Measurements from ENCODE around the gene CCSER2. TPM values are rescaled to one million over a fixed set of nuclear protein-coding genes. Genes with fewer than 3 reads are reported as not detected.
"Not testable (repeated sequence)": the region's sequence is repeated elsewhere in the genome, so short reads cannot be mapped to it uniquely, and the experiment has no call there.

CCSER2 gene
- total RNA-seq, 1 donor from 2014 or later, result 36.6 TPM

DNA sequence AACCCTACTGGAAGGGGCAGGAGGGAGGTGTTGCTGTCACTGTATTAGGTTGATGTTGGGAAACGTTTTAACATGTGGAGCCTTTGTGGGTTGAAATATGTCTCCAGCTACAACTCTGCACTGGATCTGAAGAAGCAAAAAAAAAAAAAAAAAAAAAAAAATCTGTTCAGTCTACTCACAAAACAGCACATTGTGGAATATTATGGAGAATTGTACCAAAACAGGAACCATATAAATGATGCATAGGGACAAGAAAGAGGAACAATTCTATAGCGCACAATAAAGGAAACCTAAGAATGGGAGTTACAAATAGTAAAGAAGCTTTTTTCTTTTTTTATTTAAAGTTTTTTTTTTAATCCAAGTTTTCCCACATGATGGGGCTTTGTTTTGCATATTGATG, 63.8 kb downstream of the CCSER2 start:
- DNase-seq, result no peak

DNA sequence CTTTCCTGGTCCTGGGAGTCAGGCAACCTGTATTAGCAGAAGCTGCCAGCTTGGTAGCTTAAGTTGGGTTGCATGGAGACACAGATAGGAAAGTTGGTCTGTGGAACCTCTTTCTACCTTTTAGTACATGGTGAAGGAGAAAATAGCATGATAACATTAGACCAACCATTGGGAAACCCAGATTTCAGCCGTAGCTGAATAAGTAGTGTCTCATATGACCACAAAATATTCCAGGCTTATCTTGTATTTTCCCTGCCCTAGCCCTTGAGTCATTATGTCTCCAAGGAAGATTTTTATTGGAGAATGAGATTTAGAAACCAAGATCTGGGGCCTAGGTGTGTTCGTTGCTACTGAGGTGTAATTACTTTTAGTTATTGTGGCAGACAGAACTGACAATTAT, 67.2 kb downstream of the CCSER2 start:
- no peak for DNase-seq

DNA sequence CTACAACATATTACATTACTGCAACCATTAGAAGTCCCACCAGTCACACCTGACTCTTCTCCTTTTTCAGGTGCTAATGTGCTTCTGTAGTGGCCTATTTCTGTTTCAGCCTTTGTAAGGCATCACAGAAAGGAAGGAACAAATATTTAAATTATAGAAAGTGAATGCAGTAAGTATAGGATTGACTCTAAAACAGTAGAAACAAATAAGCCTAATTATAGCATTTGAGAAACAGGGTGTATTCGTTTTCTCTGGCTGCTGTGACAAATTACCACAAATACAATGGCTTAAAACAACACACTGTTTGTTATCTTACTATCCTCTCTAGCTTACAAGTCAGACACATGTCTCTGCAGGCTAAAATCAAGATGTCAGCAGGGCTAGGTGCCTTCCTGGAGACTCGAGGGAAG, 69.4 kb downstream of the CCSER2 start:
- DNase-seq, result no peak

DNA sequence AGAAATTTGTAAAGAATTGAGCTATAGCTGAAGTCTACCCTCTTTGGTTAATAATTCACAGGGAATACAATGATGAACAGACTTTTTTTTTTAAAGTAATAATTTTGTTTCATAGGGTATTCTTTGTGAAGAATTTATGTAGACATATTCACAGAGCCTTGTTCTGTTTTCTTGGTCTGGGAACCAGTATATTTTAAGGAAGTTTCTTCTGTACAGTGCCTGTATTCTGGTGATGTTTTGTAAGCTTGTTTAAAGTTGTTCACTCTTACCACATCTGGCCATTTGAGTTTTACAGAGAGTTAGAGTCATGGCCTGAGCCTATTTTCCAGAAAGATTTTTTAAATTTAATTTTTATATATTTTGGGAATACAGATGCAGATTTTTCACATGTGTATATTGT, 70.3 kb downstream of the CCSER2 start:
- DNase-seq, result no peak

DNA sequence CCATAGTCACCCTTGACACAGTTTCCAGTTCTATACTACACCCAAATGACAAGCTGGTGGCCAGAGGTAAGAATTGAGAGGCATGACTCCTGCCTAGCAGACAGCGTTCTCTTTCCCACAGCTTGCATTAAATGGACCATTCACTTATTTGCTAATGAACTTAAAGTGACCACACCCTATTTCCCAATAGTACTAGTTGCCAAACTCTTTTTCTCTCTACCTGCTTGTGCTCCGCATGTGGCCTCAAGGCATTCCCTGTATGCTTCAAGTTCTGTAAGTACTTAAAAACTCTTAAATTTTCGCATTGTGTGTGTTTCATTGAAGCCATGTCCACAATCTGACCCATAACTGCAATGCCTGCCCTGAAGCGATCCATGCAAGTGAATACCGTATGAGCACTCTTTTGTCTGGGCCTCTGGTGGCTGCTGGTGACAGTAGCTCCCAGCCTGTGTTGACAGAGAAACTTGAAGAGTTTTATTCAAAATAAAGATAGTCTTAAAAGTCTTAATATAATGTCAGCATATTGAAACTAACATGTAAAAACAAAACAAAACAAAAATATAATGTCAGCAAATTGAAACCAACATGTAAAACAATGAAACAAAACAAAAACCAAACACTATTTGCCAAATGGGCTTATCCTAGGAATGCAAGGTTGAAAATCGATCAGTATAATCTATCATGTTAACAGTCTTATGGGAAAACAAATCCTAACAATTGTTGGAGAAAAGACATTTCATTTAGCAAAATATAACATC, 73.6 kb downstream of the CCSER2 start:
- no peak for DNase-seq

DNA sequence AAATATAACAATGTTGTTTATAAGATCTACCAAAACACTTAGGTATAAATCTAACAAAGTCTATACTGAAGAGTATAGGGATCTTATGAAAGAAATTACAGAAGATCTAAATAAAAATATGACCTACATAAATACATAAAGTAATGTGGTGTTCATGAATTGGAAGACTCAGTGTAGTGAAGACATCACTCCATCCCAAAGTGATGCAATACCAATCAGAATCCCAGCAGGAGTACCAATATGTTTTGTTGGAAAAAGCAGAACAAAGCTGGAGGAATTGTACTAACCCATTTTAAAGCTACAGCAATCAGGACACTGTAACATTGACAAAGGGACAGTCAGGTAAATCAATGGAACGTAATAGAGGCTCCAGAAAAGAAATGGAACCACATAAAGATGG, 76.4 kb downstream of the CCSER2 start:
- DNase-seq, result no peak

DNA sequence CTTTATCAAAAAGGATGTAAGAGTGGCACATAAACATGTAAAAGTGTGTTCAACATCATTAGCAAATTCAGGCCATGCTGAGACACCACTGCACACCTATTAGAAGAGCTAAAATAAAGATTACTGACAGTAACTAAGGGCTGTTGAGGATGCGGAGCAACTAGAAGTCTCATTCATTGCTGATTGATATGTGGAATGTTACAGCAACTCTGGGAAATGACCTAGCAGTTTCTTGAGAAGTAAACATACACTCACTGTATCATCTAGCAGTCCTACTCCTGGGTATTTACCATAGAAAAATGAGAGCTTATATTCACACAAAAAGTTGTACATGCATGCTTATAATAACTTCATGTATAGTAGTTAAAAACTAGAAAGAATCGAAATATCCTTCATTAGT, 77.3 kb downstream of the CCSER2 start:
- DNase-seq, result no peak

DNA sequence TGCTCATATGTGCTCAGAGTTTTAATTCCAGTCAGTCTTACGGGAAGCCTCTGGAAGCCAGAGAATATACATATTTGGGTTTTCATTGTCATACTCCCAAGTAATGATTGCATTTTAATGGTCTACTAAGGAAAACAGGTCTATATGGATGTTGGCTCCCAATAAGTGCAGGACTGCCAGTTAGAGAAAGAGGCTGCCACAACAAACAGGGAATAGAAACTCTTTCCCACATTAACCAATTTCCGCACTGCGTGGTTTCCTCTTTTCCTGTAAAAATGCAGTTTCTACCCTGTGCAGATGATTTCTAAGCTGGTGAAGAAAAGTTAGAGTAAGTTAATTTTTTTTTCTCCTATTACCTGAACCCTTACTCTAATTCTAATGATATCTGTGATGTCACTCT, 78.2 kb downstream of the CCSER2 start:
- no peak for DNase-seq

DNA sequence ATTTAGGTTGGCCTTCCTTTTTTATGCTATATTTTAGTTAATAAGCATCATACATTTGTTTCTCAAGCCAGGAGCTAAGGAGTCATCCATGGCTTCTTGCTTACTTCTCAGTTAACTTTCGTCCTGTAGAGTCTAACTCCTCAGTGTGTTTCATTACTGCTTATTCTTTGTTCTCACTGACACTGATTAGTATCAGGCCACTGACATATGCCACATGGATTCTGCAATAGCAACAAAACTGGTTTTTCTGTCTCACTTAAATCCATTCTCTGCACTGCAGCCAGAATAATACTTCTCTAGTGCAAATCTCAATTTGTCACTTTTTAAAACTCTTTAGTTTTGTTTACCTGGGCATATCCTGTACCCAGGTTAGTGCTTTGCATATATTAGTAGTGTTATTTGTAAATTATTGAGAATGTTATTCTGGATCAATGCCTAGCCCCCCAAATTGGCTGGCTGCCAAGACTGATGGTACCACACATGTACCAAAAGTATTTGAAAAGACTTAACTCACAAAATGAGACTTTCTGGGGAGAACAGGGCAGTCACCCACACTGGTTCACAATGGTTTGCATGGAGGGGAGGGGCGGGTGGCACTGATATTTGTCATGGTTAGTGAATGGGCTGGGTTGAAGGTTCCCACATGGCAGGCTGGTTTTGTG, 79.1 kb downstream of the CCSER2 start:
- DNase-seq, result peak; percentile 1

DNA sequence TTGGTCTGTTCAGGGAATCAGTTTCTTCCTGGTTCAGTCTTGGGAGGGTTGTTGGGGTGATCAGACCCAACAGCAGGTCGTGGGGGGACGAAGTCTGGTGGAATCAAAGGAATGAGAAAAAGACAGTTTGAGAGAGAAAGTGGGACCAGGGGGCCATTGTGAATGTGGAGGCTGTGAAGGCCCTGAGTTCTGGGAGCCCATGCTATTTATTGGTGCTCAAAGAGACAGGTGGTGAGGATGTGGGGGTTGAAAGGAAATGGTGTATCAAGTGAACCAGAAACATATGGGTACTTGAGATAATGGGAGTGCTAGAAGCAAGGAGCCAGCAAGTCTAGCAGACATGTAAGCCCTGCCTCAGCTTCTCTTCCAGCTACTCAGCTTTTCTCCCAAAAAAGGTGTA, 84.1 kb downstream of the CCSER2 start:
- no peak for DNase-seq

DNA sequence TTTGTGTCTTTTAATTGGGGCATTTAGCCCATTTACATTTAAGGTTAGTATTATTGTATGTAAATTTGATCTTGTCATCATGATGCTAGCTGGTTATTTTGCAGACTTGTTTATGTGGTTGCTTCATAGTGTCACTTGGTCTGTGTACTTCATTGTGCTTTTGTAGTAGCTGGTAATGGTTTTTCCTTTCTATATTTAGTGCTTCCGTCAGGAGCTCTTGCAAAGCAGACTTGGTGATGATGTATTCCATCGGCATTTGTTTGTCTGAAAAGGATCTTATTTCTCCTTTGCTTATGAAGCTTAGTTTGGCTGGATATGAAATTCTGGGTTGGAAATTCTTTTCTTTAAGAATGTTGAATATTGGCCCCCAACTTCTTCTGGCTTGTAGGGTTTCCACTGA, 85.7 kb downstream of the CCSER2 start:
- not testable (repeated sequence) for DNase-seq

DNA sequence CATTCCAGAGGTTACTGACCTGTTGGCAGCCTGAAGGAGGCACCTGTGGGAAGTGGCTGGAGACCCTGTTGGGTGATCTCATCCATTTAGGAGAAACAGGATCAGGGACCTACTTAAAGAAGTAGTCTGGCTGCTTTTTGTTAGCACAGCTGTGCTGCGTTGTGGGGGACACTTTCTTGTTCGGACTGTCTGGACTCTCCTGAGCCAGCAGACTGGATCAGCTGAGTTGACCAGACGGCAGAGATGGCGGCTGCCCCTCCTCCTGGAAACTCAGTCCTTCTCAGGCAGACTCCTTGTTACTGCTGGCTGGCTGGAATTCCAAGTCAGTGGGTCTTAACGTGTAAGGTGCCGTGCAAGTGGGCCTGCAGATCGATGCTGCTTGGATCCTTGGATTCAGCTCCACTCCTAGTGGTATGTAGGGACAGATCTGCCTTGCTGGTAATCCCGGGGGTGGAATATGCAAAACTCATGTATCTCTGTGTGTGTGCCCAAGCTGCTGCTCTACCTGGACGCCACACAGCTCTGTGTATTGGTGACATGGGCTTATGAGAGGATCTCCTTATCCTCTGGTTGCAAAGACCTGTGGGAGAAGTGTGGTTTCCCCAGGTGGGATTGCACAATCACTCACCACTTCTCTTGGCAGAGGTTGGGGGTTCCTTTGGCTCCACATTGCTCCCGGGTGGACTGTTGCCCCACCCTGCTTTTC, 87.3 kb downstream of the CCSER2 start:
- DNase-seq, result no peak

DNA sequence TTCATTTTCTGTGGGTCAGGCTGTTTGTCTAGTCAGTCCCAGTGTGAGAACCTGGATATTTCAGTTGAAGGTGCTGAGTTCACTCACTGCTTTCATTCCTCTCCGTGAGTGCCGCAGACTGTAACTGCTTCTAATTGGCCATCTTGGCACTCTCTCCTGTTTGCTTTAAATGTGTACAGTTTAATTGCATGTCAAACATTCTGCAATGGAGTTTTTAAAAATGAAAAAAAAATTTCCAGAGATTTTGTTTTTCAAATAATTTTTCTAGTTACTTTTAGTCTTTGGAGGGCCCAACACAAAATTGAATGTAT, 87.8 kb downstream of the CCSER2 start:
- DNase-seq, result no peak

DNA sequence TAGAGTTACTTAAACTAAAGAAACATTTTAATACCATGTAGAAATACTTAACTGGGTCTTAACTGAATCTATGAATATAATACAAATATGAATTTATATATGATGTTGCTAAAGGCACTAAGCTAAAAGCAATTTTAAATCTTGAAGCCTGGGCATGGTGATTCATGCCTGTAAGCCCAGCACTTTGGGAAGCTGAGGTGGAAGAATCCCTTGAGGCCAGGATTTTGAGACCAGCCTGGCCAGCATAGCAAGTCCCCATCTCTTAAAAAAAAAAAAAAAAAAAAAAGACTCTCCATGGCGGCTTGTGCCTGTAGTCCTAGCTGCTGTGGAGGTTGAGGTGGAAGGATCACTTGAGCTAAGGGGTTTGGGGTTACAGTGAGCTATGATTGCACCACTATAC, 95.3 kb downstream of the CCSER2 start:
- no peak for DNase-seq

DNA sequence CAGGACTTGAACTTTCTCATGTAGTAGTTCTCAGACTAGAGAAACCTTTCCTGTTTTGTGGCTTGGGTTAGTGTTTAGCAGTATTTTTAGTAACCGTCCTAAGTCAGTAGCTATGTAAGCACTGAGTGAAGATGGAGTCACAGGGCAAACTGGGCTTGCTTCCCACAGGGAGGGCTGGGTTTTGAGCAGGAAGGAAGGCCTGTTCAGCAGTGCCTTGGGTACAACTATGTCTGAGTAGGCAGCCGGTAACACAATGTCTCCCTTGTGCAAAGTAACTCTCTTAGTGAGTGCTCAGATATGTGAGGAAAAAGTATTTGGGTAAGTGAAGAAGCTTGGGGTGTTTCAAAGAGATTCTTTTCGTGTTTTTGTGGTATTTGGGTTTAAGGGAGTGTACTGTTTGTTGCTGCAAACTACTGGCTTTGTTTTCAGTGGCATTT, 96.4 kb downstream of the CCSER2 start:
- DNase-seq, result peak; percentile 67

DNA sequence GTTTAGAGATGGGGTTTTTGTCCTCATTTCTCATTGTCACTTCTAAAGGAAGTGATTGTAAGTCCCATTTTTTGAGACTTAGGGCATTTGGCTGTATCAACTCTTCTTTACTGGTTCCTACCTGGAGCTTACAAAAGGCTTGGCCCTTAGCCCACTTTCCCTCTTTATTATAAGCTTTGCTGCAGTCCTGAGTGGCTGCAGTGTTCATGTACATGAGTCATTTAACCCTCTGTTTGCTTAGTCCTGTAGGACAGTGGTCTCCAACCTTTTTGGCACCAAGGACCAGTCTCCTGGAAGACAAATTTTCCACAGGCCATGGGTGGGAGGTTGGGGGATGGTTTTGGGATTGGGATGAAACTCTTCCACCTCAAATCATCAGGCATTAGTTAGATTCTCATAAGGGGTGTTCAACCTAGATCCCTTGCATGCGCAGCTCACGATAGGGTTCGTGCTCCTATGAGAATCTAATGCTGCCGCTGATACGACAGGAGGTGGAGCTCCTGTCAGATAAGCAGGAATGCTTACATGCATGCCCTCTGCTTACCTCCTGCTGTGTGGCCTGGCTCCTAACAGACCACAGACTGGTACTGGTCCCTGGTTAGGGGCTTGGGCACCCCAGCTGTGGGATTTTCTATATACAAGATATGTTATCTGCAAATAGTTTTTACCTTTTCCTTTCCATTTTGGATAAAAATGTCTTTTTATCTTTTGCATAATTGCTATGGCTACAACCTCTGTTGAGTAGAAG, 99.7 kb downstream of the CCSER2 start:
- DNase-seq, result no peak

DNA sequence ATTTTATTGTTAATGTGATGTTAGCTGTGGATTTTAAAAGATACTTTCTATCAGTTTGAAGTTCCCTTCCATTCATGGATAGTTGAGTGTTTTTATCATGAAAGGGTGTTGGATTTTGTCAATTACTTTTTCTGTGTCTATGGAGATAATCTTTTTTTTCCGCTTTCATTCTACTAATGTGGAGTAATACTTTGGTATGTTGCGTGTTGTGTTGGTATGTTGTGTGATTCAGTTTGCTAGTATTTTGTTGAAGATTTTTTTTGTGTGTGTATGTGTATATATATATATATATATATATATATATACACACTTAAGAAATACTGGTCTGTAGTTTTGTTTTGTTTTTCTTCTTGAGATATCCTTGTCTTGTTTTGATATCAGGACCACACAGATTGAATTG, 100.3 kb downstream of the CCSER2 start:
- no peak for DNase-seq

DNA sequence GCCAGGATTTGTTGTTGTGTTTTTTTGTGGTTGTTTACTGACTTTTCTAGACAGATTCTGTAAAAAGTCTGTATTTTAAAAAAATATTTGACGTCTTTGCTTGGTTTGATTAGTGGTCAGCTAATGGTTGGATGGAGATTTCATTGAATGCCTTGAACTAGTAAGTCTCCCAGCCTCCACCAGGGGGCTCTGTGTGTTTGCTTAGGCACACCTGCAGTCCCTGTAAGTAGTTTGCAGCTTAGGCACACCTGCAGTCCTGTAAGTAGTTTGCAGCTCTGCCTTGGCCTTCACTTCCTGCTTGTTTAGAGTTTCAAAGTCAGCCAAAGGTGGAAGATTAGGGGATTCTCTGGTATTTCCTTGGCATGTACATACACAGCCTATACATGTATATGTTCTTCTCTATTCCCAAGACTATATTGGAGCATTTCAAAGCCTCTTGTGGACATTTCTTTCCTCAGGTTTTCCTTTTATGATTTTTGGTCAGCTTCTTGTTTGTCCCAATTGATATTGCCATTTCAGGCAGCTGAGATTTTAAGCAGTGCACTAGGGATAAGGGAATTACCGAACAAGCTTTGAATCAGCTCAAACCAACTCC, 101.6 kb downstream of the CCSER2 start:
- no peak for DNase-seq

DNA sequence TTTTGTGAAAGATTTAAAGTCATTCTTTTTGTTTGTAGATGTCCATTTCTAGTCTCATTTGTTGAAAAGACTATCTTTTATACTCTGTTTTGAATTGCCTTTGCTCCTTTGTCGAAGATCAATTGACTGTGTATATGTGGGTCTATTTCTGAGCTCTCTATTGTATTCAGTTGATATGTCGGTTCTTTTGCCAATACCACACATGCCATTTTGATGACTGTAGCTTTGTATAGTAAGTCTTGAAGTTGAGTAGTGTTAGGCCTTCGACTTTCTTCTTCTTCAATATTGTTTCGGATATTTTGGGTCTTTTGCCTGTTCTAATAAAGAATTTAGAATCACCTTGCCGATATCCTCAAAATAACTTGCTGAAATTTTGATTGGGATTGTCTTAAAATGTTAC, 104.5 kb downstream of the CCSER2 start:
- no peak for DNase-seq

DNA sequence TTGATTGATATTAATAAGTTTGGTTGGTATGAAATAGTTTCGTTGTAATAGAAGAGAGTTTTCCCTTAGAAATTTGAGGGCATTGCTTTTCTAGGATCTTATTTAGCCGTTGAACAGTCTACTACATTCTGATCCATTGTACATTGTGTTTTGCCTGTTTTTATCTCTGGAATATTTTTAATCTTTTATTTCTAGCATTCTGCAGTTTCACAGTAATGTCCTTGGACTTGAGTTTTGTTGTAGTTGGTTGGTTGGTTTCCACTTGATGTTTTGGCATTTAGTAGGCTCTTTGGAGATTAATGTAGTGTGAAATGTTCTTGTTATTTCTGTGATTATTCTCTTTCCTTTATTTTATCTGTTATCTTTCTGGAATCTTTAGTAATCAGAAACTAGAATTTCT, 112.4 kb downstream of the CCSER2 start:
- no peak for DNase-seq

DNA sequence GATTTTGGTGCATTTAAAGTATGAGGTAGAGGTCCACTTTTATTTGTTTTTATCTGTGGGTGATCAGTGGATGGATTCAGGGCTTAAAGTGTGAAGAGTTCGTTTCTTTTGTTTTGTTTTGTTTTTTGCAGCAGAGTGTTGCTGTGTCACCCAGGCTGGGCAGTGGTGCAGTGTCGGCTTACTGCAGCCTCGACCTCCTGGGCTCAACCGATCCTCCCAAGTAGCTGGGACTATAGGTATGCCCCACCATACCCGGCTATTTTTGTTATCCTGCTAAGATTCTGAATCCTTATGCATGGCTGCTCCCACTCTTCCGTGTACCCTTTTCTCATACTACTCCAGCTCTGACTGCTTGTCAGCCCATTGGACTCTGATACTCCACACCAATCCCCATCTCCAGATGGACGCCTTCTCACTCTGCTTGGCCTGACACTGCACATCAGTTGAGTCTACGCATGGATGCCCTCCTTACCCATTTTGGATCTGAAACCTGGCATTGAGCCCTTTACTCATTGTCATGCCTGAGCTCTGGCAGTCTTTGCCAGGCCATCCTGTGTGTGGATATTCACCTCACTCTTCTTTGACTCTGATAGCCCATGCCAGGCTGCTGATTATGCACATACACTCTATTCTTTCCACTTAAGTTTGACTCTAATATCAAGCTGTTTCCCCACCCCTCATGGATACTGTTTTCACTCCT, 119.5 kb downstream of the CCSER2 start:
- DNase-seq, result no peak

DNA sequence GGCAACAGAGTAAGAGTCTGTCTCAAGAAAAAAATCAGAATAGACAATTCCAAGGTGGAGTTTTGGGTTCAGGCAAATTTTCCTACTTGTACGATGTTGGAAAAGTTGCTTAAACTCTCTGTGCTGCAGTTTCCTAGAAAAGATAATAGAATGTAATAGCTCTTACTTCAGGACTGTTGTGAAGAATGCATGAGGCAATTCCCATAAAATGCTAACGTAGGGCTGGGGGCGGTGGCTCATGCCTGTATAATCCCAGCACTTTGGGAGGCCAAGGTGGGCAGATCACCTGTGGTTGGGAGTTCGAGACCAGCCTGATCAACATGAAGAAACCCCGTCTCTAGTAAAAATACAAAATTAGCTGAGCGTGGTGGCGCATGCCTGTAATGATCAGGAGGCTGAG, 121.0 kb downstream of the CCSER2 start:
- not testable (repeated sequence) for DNase-seq
